GM13977 (cell line): ENCODE results near the gene REX1BD.
A peak's percentile ranks its signal among the peaks of the same experiment; 100 is the strongest.
"Not testable (repeated sequence)": the region's sequence is repeated elsewhere in the genome, so short reads cannot be mapped to it uniquely, and the experiment has no call there.

Experiments
- DNase-seq: peaks from one replicate; pipeline ENCODE4 v3.0.0; 2012; ENCODE audit warnings: low spot score
- CTCF ChIP-seq: IDR thresholded peaks from 2 replicates; pipeline ENCODE4 v1.5.1; 2012; ENCODE audit warnings: mild to moderate bottlenecking, control low read depth; ENCODE audit not compliant: insufficient read depth; ENCODE audit errors: extremely low read depth, missing control alignments
- in situ Hi-C: fragments of 300-500 bp; cut with MboI; formaldehyde crosslinking; loops from one replicate; pipeline ENCODE4 v1.12.0; 2022; ENCODE audit warnings: low sequenced_read_pairs, low pct_unique_long_range_greater_than_20kb, mixed read lengths, inconsistent platforms; ENCODE audit not compliant: unreplicated experiment

The REX1BD gene

GRCh38 chr19:18595475-18595874, 6.9 kb downstream of the REX1BD start:
- no peak for DNase-seq
- in situ Hi-C loops: no loop called here
- no peak for TF ChIP-seq CTCF

GRCh38 chr19:18596752-18597157, 8.2 kb downstream of the REX1BD start:
- in situ Hi-C loops: no loop called here
- DNase-seq: peak; percentile 51
- no peak for TF ChIP-seq CTCF

- in situ Hi-C loops: no loop called here
- no peak for TF ChIP-seq CTCF
Observed at GRCh38 chr19:18597809-18598660, 9.4 kb downstream of the REX1BD start.

GRCh38 chr19:18599485-18599884, 10.9 kb downstream of the REX1BD start:
- TF ChIP-seq CTCF: no peak
- DNase-seq: peak; percentile 18
- in situ Hi-C loops: no loop called here

More at GRCh38 chr19:18597809-18598660, 9.4 kb downstream of the REX1BD start:
- DNase-seq: peak; percentile 24

- DNase-seq, in situ Hi-C loops: not testable (repeated sequence)
Observed at GRCh38 chr19:18600692-18601397, 12.2 kb downstream of the REX1BD start.

- DNase-seq: peak; percentile 20
- TF ChIP-seq CTCF: no peak
- in situ Hi-C loops: no loop called here
Observed at GRCh38 chr19:18601875-18602274, 13.3 kb downstream of the REX1BD start.
